DOHH2 (cell line): ENCODE results near the gene TMTC1.

ENCODE experiments used
- H3F3A ChIP-seq: fragments of 200-600 bp; sonication (generic), shearing (Covaris generic); 2 replicates; pipeline ENCODE4 v1.6.0; 2016; ENCODE audit warnings: antibody characterized with exemption, mild to moderate bottlenecking; ENCODE audit not compliant: control insufficient read depth, insufficient read depth
- H3K27ac ChIP-seq: fragments of 200-600 bp; sonication (generic); 2 replicates; pipeline ENCODE4 v1.5.1; 2014; ENCODE audit warnings: low read depth, mild to moderate bottlenecking, low read length, moderate library complexity
- H3K27me3 ChIP-seq: fragments of 200-600 bp; sonication (generic); 2 replicates; pipeline ENCODE4 v1.6.1; 2014; ENCODE audit warnings: mild to moderate bottlenecking, low read length, mixed read lengths; ENCODE audit not compliant: control insufficient read depth
- H3K36me3 ChIP-seq: fragments of 200-600 bp; sonication (generic); 2 replicates; pipeline ENCODE4 v1.6.1; 2014; ENCODE audit warnings: mild to moderate bottlenecking, low read length, moderate library complexity, mixed read lengths; ENCODE audit not compliant: control insufficient read depth
- H3K4me1 ChIP-seq: fragments of 200-600 bp; sonication (generic); 2 replicates; pipeline ENCODE4 v1.6.1; 2014; ENCODE audit warnings: mild to moderate bottlenecking, low read length, mixed read lengths; ENCODE audit not compliant: control insufficient read depth
- H3K4me2 ChIP-seq: fragments of 200-600 bp; sonication (generic); 2 replicates; pipeline ENCODE4 v1.6.0; 2014; ENCODE audit warnings: mild to moderate bottlenecking, low read length, moderate library complexity
- H3K4me3 ChIP-seq: fragments of 200-600 bp; sonication (generic); 2 replicates; pipeline ENCODE4 v1.5.1; 2014; ENCODE audit warnings: mild to moderate bottlenecking, low read length, mixed read lengths
- H3K79me2 ChIP-seq: fragments of 200-600 bp; sonication (generic); 2 replicates; pipeline ENCODE4 v1.6.1; 2014; ENCODE audit warnings: mild to moderate bottlenecking, low read length, mixed read lengths; ENCODE audit not compliant: control insufficient read depth
- H3K9me2 ChIP-seq: fragments of 200-600 bp; sonication (generic); replicated peaks from 2 replicates; pipeline ENCODE4 v1.6.1; 2014; ENCODE audit warnings: mild to moderate bottlenecking, low read length, mixed read lengths; ENCODE audit not compliant: control insufficient read depth
- H3K9me3 ChIP-seq: fragments of 200-600 bp; sonication (generic); 2 replicates; pipeline ENCODE4 v1.6.1; 2014; ENCODE audit warnings: antibody characterized with exemption, low read length, mixed read lengths; ENCODE audit not compliant: control insufficient read depth, insufficient read depth
- H4K20me1 ChIP-seq: fragments of 200-600 bp; sonication (generic); 2 replicates; pipeline ENCODE4 v1.6.0; 2014; ENCODE audit warnings: low read depth, mild to moderate bottlenecking, antibody characterized with exemption, low read length, moderate library complexity; ENCODE audit not compliant: control insufficient read depth, insufficient read depth
- CTCF ChIP-seq: fragments of 200-600 bp; sonication (generic); IDR thresholded peaks from one replicate; pipeline ENCODE4 v1.5.1; 2014; ENCODE audit warnings: antibody characterized with exemption, mild to moderate bottlenecking, low read depth, low read length; ENCODE audit not compliant: poor library complexity, severe bottlenecking
- EZH2phosphoT487 ChIP-seq: fragments of 200-600 bp; sonication (generic); IDR thresholded peaks from 2 replicates; pipeline ENCODE4 v1.6.1; 2017; ENCODE audit warnings: borderline replicate concordance, mild to moderate bottlenecking, antibody characterized with exemption, low read length, moderate library complexity, mixed read lengths

TMTC1 gene

GRCh38 chr12:29595071-29595755 is 188.5 kb downstream of the TMTC1 start:
- no peak for TF ChIP-seq CTCF
- TF ChIP-seq EZH2phosphoT487, result no peak
- Histone ChIP-seq H3K4me2 (no peak overlapping the region), H4K20me1 (no peaks in the 10 kb centered on the region), H3K27ac (no peak overlapping the region), H3K9me3 (no peaks in the 10 kb centered on the region; the same call in 1 of the 2 replicates), H3K4me1 (no peaks in the 10 kb centered on the region), H3K27me3 (no peaks in the 10 kb centered on the region), H3F3A (no peaks in the 10 kb centered on the region), H3K9me2 (no peaks in the 10 kb centered on the region), H3K4me3 (no peak overlapping the region), H3K79me2 (no peaks in the 10 kb centered on the region), H3K36me3 (no peaks in the 10 kb centered on the region)

- Histone ChIP-seq H3K27ac (no peak overlapping the region), H3K9me3 (no peaks in the 10 kb centered on the region), H3K27me3 (no peaks in the 10 kb centered on the region), H3K79me2 (no peaks in the 10 kb centered on the region), H3K9me2 (no peaks in the 10 kb centered on the region), H3K36me3 (no peaks in the 10 kb centered on the region), H3K4me3 (no peak overlapping the region), H4K20me1 (no peaks in the 10 kb centered on the region), H3K4me1 (no peaks in the 10 kb centered on the region), H3F3A (no peaks in the 10 kb centered on the region), H3K4me2 (no peak overlapping the region)
- TF ChIP-seq CTCF, result no peak
- TF ChIP-seq EZH2phosphoT487, result no peak
Measured at GRCh38 chr12:29593001-29593400, 190.7 kb downstream of the TMTC1 start.

GRCh38 chr12:29591140-29592020 is 192.4 kb downstream of the TMTC1 start:
- H4K20me1 ChIP-seq, result no peaks in the 10 kb centered on the region
- H3K4me3 ChIP-seq, result no peak overlapping the region
- TF ChIP-seq EZH2phosphoT487 (no peak), CTCF (no peak)
- no peaks in the 10 kb centered on the region for H3K9me3 ChIP-seq
- H3K4me1 ChIP-seq, result no peaks in the 10 kb centered on the region
- no peaks in the 10 kb centered on the region for H3F3A ChIP-seq
- no peaks in the 10 kb centered on the region for H3K9me2 ChIP-seq
- H3K27ac ChIP-seq, result no peak overlapping the region
- no peak overlapping the region for H3K4me2 ChIP-seq
- no peaks in the 10 kb centered on the region for H3K79me2 ChIP-seq
- H3K36me3 ChIP-seq, result no peaks in the 10 kb centered on the region
- H3K27me3 ChIP-seq, result no peaks in the 10 kb centered on the region
